WTC11 (cell line): Measurements from ENCODE around the gene ZNF532.

ENCODE experiments used
- CREB1 ChIP-seq: sonication (generic); formaldehyde crosslinking; IDR thresholded peaks from 2 replicates; pipeline ENCODE4 v1.8.0; 2023; ENCODE audit warnings: mild to moderate bottlenecking, missing genetic modification reagents
- CREM ChIP-seq: sonication (generic); formaldehyde crosslinking; IDR thresholded peaks from 2 replicates; pipeline ENCODE4 v1.8.1; 2022; ENCODE audit warnings: mild to moderate bottlenecking, missing genetic modification reagents, moderate library complexity
- ETV6 ChIP-seq: sonication (generic); formaldehyde crosslinking; IDR thresholded peaks from 2 replicates; pipeline ENCODE4 v1.8.1; 2022; ENCODE audit warnings: mild to moderate bottlenecking, missing genetic modification reagents
- KAT7 ChIP-seq: sonication (generic); formaldehyde crosslinking; IDR thresholded peaks from 2 replicates; pipeline ENCODE4 v1.8.1; 2023; ENCODE audit warnings: missing genetic modification reagents, mild to moderate bottlenecking, borderline replicate concordance
- TCF7 ChIP-seq: sonication (generic); formaldehyde crosslinking; IDR thresholded peaks from 2 replicates; pipeline ENCODE4 v1.8.0; 2022; ENCODE audit warnings: mild to moderate bottlenecking, low read depth, missing genetic modification reagents, moderate library complexity
- TEAD4 ChIP-seq: sonication (generic); formaldehyde crosslinking; IDR thresholded peaks from 2 replicates; pipeline ENCODE4 v1.8.0; 2022; ENCODE audit warnings: mild to moderate bottlenecking, missing genetic modification reagents
- ZNF121 ChIP-seq: sonication (generic); formaldehyde crosslinking; IDR thresholded peaks from 2 replicates; pipeline ENCODE4 v1.8.0; 2023; ENCODE audit warnings: missing genetic modification reagents
- TF ChIP-seq, protein P1 (sequence below): sonication (generic); formaldehyde crosslinking; IDR thresholded peaks from 2 replicates; pipeline ENCODE4 v1.8.0; 2022; ENCODE audit warnings: mild to moderate bottlenecking, missing genetic modification reagents
- TF ChIP-seq, protein P2 (sequence below): fragments of 200-600 bp; IDR thresholded peaks from 2 replicates; pipeline ENCODE4 v1.8.0; 2022; ENCODE audit warnings: antibody characterized with exemption
- TF ChIP-seq, protein P3 (sequence below): sonication (generic); formaldehyde crosslinking; IDR thresholded peaks from 2 replicates; pipeline ENCODE4 v1.8.1; 2023; ENCODE audit warnings: mild to moderate bottlenecking, missing genetic modification reagents
- TF ChIP-seq, protein P4 (sequence below): sonication (generic); formaldehyde crosslinking; IDR thresholded peaks from 2 replicates; pipeline ENCODE4 v1.8.1; 2023; ENCODE audit warnings: mild to moderate bottlenecking, missing genetic modification reagents
- TF ChIP-seq, protein P5 (sequence below): sonication (generic); formaldehyde crosslinking; IDR thresholded peaks from 2 replicates; pipeline ENCODE4 v1.8.1; 2023; ENCODE audit warnings: mild to moderate bottlenecking, missing genetic modification reagents, moderate library complexity
- TF ChIP-seq, protein P6 (sequence below): sonication (generic); formaldehyde crosslinking; IDR thresholded peaks from 2 replicates; pipeline ENCODE4 v1.8.0; 2023; ENCODE audit warnings: mild to moderate bottlenecking, missing genetic modification reagents
- TF ChIP-seq, protein P7 (sequence below): sonication (generic); formaldehyde crosslinking; IDR thresholded peaks from 2 replicates; pipeline ENCODE4 v1.8.0; 2022; ENCODE audit warnings: mild to moderate bottlenecking, missing genetic modification reagents

DNA sequence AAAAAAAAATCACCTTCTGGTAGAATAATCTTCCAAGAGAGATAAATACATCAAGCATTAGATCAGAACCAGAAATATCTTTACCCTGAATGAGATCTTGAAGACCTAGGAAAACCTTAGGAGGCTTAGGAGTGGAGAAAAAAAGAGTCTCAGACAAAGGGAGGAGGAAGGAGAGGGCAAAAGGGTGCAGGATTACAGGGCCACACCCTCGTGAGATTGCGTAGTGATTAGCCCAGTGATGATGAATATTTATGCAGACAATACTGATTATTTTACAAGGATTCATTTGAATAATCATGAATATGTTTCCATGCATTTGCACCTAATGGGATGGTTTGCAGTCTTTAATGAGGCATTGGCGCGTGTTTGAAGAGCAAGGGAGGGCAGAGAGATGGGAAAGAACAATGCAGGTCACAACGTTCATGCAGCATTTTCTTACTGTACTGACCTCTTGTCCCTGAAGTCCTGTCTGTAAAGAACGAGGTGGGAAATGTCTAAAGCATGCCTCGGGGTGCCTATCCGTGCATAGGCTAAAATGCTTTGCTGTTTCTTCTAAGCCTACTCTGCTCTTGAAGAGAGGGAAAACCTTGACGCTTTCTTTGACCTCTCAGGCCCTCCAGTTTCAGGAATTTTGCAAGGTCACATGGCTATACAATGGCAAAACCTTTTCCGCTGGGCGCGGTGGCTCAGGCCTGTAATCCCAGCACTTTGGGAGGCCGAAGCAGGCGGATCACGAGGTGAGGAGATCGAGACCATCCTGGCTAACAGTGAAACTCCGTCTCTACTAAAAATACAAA lies 18.6 kb upstream of the ZNF532 start:
- TF ChIP-seq, protein P1, sequence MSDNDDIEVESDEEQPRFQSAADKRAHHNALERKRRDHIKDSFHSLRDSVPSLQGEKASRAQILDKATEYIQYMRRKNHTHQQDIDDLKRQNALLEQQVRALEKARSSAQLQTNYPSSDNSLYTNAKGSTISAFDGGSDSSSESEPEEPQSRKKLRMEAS (CRISPR knock-in tag) = no peak
- TF ChIP-seq, protein P2, sequence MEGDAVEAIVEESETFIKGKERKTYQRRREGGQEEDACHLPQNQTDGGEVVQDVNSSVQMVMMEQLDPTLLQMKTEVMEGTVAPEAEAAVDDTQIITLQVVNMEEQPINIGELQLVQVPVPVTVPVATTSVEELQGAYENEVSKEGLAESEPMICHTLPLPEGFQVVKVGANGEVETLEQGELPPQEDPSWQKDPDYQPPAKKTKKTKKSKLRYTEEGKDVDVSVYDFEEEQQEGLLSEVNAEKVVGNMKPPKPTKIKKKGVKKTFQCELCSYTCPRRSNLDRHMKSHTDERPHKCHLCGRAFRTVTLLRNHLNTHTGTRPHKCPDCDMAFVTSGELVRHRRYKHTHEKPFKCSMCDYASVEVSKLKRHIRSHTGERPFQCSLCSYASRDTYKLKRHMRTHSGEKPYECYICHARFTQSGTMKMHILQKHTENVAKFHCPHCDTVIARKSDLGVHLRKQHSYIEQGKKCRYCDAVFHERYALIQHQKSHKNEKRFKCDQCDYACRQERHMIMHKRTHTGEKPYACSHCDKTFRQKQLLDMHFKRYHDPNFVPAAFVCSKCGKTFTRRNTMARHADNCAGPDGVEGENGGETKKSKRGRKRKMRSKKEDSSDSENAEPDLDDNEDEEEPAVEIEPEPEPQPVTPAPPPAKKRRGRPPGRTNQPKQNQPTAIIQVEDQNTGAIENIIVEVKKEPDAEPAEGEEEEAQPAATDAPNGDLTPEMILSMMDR = no peak
- TF ChIP-seq ETV6 (CRISPR knock-in tag) (no peak), CREB1 (CRISPR knock-in tag) (no peak), ZNF121 (CRISPR knock-in tag) (no peak), TEAD4 (no peak), KAT7 (no peak), CREM (CRISPR knock-in tag) (no peak), TCF7 (CRISPR knock-in tag) (no peak)
- TF ChIP-seq, protein P3, sequence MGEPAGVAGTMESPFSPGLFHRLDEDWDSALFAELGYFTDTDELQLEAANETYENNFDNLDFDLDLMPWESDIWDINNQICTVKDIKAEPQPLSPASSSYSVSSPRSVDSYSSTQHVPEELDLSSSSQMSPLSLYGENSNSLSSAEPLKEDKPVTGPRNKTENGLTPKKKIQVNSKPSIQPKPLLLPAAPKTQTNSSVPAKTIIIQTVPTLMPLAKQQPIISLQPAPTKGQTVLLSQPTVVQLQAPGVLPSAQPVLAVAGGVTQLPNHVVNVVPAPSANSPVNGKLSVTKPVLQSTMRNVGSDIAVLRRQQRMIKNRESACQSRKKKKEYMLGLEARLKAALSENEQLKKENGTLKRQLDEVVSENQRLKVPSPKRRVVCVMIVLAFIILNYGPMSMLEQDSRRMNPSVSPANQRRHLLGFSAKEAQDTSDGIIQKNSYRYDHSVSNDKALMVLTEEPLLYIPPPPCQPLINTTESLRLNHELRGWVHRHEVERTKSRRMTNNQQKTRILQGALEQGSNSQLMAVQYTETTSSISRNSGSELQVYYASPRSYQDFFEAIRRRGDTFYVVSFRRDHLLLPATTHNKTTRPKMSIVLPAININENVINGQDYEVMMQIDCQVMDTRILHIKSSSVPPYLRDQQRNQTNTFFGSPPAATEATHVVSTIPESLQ (CRISPR knock-in tag) = no peak
- TF ChIP-seq, protein P4, sequence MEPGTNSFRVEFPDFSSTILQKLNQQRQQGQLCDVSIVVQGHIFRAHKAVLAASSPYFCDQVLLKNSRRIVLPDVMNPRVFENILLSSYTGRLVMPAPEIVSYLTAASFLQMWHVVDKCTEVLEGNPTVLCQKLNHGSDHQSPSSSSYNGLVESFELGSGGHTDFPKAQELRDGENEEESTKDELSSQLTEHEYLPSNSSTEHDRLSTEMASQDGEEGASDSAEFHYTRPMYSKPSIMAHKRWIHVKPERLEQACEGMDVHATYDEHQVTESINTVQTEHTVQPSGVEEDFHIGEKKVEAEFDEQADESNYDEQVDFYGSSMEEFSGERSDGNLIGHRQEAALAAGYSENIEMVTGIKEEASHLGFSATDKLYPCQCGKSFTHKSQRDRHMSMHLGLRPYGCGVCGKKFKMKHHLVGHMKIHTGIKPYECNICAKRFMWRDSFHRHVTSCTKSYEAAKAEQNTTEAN (CRISPR knock-in tag) = no peak
- TF ChIP-seq, protein P5, sequence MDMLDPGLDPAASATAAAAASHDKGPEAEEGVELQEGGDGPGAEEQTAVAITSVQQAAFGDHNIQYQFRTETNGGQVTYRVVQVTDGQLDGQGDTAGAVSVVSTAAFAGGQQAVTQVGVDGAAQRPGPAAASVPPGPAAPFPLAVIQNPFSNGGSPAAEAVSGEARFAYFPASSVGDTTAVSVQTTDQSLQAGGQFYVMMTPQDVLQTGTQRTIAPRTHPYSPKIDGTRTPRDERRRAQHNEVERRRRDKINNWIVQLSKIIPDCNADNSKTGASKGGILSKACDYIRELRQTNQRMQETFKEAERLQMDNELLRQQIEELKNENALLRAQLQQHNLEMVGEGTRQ (CRISPR knock-in tag) = peak; percentile 41; the same call in 1 of the 2 replicates
- TF ChIP-seq, protein P6, sequence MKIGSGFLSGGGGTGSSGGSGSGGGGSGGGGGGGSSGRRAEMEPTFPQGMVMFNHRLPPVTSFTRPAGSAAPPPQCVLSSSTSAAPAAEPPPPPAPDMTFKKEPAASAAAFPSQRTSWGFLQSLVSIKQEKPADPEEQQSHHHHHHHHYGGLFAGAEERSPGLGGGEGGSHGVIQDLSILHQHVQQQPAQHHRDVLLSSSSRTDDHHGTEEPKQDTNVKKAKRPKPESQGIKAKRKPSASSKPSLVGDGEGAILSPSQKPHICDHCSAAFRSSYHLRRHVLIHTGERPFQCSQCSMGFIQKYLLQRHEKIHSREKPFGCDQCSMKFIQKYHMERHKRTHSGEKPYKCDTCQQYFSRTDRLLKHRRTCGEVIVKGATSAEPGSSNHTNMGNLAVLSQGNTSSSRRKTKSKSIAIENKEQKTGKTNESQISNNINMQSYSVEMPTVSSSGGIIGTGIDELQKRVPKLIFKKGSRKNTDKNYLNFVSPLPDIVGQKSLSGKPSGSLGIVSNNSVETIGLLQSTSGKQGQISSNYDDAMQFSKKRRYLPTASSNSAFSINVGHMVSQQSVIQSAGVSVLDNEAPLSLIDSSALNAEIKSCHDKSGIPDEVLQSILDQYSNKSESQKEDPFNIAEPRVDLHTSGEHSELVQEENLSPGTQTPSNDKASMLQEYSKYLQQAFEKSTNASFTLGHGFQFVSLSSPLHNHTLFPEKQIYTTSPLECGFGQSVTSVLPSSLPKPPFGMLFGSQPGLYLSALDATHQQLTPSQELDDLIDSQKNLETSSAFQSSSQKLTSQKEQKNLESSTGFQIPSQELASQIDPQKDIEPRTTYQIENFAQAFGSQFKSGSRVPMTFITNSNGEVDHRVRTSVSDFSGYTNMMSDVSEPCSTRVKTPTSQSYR (CRISPR knock-in tag) = no peak
- TF ChIP-seq, protein P7, sequence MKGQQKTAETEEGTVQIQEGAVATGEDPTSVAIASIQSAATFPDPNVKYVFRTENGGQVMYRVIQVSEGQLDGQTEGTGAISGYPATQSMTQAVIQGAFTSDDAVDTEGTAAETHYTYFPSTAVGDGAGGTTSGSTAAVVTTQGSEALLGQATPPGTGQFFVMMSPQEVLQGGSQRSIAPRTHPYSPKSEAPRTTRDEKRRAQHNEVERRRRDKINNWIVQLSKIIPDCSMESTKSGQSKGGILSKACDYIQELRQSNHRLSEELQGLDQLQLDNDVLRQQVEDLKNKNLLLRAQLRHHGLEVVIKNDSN = peak; percentile 55; the same call in 1 of the 2 replicates
